ENCODE results near the gene STK32B.

STK32B gene

DNA sequence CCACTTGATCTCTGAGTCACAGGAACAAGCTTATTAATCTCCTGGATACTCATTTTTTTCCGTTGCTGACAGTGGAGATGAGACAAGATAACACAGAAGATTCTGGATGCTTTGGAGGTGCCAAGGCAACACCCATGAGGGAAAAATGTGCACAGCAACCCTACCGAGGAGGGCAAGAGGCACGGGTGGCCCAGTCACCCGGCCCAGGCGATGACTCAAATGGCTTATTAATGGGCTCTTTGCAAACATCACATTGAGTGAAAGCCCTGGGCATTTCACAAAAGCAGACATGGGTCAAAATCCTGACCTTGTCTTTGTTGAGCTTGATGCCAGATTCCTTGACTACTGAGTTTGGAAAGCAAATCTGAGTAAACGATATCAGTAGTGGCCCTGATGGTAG, 315.1 kb downstream of the STK32B start:
- DNase-seq: no peak

DNA sequence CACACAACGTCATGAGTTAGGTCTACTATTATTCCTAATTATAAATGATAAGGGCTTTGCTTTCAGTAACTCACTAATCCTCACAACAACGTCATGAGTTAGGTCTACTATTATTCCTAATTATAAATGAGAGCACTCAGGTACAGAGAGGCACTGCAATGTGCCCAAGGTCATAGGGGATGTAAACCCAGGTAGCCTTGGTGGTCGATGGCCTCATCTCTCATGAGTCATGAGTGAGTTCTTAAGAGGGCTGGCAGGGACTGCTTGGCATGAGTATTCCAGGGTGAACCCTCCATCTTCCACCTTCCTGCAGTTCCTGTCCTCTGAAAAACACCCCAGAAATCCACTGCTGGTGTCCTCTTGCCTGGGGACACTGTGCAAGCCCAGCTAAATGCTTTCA, 317.1 kb downstream of the STK32B start:
- DNase-seq: no peak

DNA sequence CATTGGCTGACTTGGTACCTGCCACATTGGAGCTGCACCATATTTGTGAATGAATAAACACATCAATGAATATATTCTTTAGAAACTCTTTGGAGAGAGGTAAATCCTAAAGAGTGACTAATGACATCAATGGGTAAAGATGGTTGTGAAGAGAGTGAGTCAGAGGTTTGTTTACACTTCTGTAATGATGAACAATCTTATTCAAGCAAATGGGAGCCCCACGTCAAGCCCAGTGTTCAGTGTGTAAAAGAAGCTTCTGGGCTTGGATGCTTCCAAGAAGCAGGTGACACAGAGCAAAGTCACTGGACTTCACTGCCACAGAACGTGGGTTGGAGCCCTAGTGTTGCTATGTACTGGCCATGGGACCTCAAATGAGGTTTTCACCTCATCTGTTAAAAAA, 319.0 kb downstream of the STK32B start:
- DNase-seq: no peak

DNA sequence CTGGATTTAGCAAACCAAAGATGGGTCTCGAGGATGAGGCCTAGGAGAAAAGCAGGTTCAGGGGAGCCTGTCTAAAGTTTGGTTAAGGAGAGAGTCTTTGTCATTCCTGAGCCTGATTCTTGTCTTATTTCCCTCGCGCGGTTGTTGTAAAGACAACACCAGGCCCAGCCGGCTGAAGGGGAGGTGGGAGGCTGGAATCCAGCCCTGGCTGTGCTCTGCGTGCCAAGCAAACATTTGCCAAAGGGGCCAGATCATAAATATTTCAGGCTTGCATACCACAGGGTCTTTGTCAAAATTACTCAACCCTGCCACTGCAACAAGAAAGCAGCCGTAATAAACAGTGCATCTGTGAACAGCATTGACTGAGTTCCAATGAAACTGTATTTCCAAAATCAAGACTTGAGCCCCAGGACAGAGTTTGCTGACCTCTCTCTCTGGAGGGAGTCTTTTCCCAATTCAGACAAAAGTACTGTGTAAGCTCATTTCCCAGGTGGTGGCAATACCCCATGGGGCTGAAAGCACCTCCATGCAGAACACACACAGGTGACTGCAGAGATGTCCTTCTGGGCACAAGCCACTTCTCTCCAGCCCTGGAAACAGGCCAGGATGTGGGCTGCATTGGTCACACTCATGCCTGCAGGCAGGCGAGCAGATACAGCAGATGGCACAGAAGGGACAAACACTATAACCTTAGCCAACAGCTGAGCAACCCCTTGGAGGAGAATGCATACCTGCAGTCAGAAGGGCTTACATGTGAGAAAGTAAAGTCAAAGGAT, 320.3 kb downstream of the STK32B start:
- no peak for DNase-seq

DNA sequence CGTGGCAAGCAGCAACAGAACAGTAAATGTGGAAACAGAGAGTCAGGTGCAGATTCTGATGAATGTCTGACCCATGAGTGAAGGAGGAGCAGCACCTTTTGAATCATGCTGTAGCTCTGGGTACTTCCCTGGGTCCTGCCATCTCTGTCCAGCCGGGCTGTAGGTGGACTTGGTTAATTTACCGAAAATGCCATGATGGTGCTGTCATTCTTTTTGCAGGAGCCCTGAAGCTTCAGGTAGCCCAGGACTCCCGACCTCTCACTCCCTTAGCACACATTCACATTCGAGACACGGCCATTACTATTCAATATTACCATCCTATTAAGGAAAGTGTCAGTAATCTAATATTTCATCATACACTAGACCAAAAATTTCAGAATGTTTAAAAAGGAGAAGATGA, 320.9 kb downstream of the STK32B start:
- no peak for DNase-seq

DNA sequence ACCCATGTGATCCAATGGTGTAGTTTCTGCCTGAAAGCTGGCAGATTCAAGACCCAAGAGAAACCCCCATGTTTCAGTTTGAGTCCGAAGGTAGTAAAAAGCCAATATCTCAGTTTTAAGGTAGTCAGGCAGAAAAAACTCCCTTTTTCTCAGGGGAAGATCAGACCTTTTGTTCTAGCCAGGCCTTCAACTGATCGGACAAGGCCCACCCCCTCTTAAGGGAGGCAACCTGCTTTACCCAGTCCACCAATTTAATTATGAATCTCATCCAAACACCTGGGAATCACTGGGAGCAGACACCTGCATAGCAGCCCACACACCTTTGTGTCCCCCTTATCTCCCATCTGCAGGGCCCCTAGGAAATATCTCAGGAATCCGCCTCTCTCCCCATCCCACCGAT, 322.0 kb downstream of the STK32B start:
- DNase-seq: no peak

DNA sequence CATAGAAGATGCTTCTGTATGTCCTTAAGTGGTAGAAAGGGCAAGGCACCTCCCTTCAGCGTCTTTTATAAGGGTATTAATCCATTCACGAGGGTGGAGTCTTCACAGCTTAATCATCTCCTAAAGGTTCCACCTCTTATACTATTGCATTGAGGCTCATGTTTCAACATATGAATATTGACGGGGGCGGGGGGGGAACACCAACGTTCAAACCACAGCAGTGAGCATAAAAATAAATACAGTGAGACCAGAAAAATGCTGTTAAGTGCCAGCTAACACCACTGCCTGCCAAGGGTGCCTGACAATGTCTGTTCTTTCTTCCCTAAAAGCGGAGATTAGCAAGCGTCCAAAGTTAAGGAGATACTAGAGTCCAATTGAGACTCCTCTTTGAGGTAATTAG, 323.3 kb downstream of the STK32B start:
- DNase-seq: no peak

DNA sequence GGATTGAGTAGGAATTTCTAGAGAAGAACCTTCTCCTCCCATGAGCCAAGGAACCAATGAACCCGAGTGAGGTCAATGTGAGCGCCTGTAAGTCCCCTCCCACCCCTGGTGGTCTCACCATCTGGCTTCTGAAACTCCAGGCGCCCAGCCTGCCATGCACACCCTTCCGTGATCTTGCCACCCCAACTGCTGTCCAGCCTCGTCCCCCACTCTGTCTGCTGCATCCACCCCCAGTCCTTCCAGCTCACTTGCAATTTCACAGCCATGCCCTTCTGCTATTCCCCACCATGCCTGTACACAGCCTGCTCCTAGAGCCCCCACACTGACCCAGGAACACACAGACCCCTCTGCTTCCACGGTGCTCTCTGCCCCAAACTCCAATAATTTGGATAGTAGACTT, 323.7 kb downstream of the STK32B start:
- no peak for DNase-seq

DNA sequence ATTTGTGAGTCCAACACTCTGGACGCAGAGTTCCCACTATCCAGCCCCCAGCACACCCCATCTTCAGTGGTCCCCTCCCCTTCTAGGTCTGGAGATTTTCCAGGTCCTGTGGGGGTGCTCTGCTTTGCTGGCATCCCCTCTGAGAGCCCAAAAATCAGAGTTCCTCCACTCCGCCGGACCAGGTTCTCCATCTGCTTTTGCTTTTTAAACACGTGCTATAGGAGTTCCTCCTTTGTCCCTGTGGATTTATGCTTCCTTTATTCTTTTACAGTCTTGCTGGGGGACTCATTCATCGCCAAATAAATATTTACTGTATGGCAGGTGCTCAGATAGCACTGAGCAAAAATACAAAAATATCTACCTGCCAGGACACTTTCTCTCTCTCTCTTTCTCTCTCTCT, 324.7 kb downstream of the STK32B start:
- DNase-seq: no peak

DNA sequence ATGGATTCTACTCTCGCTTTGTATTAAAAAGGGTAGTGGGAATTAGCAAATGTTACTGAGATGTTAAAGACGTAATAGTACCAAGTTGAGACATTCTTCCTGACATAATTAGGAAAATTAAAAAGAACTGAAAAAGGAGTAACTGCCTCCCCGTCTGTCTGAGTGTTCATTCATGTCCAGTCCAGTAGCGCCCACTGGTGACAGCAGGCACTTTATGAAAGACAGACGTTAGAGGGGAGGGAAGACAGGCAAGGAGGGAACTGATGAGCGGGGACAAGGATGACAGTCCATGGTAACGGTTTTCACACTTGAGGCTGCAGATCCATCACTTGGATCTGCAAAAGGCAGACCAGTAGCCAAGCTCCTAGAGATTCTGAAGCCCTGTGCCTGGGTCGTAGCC, 326.7 kb downstream of the STK32B start:
- no peak for DNase-seq

DNA sequence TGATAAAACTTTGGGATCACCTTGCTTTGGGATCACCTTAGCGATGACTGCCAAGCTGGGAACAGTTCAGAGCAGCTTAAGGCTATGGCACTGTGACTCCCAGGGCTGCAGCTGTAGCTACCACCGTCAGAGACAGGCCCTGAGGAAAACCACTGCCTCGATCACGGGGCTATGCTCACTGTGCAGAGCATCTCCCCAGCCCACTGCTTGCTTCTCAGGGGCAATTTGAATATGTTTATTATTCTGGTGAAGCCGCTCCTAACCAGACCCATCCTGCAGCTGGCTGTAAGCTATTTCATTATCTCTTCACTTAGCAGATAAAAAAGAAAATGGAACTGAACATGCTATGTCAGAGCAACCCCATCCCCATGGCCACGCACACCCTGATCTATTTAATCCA, 328.6 kb downstream of the STK32B start:
- DNase-seq: no peak

DNA sequence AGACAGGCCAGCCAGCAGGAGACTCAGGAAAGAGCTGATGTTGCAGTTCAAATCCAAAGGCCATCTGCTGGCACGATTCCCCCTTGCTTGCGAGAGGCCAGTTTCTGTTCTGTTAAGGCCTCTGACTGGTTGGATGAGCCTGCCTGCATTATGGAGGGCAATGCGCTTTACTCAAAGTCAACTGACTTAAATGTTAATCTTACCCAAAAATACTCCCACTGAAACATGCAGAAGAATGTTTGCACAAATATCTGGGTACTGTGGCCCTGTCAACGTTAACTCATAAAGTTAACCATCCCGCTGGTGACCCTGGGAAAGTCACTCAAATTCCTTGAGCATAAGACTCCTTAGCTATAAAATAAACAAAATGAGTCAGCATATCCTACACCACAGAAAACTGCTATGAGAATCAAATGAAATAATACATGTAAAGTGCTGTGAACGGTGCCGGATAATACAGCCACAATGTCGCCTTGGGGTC, 330.7 kb downstream of the STK32B start:
- no peak for DNase-seq

DNA sequence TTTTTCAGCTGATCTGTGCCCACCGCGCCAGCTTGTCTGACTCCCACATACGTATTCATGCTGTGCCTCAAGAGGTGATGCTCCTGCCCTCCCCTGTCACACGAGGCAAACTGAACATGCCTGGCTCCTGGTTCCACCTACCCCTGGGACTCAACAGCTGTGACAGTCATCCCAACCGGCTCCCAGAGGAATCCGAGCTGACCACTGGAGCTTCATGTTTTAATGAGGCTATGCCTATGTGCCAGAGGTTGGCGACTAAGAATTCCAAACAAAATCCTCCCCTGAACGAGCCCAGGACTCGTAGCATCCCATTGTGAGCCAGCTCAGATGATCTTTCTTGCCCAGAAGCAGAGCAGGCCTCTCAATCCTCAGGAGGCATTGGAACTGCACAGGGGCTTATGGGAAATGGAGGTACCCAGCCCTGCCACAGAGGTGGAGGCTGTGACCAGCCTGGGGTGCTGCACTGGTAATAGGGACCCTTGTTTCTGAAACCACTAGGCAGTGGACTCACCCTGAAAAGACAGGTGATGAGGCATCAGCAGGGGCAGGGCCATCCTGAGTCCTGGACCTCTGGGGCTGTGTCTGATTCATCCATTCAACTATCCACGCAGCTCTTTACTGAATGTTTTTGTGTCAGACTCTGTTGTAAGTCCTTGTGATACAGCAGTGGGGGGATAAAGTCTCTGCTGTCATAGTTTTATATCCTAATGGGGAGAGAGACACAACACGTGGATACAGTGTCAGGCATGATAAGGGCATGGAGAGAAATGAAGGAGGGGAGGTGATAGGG, 332.1 kb downstream of the STK32B start:
- no peak for DNase-seq

DNA sequence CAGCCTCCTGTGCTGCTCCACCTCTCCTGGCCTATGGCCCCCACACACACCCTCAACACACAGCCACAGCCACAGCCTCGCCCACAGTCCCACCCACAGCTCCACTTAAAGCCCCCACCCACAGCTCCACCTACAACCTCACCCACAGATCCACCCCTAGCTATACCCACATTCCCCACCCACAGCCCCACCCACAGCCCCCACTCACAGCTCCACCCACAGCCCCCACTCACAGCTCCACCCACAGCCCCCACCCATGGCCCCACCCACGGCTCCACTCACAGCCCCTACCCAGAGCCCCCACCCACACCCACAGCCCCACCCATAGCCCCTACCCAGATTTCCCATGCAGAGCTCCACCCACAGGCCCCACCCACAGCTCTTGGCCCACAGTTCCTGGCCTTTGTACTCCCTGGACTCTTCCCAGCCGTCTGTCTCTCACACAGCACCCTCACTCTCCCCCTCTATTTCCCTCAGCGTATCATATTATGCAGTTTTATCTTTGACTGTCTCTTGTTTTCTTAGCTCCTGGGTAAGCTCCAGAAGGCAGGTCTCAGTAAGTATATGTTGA, 334.5 kb downstream of the STK32B start:
- DNase-seq: no peak

DNA sequence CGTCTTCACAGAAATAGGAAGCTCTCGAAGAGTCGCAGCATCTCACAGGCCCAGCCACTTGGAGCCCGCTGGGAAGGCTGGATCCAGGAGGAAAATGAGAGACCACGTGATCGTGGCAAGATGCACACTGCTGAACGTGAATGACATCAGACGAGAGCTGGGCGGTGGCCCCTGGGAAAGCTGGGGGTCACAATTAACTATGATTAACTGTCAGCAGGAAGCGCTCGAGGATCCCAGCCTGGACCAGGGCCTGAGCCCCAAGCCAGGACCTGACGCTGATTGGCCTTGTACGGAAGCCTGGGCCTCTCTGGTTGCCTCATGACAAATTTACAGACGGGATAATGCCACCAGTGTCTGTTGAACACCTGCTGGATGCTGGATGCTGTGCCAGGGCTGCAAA, 335.6 kb downstream of the STK32B start:
- no peak for DNase-seq

DNA sequence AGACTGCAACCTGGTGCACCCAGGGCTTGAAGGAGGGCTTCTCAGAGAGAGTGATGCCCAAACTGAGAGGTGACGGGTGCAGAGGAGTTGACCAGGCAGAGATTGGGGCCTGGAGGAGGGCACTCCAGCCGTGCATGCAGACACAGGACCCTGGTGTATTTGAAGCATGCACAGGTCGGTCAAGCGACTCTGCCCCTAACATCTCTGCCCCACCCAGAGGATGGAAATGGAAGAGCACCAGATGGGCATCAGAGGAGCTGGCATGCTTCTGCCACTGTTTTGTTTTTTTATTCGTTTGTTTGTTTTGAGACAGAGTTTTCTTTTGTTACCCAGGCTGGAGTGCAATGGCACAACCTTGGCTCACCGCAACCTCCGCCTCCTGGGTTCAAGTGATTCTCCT, 336.2 kb downstream of the STK32B start:
- no peak for DNase-seq

DNA sequence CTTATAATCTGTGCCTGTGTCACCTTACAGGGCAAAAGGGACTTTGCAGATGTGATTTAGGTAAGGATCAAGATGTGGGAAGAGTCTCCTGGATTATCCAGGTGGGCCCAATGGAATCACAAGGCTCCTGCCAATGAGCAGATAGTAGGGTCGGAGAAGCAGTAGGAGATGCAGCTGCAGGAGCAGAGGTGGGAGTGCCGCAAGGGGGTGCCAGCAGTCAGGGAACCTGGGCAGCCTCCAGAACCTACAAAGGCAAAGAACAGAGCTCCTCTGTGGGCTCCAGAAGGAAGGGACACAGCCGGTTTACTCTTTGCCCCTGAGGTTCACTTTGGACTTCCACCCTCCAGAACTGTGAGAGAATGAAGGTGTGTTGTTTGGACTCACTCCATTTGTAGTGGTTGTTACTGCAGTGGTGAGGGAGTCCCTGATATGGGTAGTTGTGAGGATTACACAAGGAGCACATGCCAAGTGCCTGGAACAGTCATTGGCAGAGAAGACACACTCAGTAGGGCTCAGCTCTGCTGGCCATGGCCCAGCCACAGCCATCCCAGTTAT, 338.6 kb downstream of the STK32B start:
- DNase-seq: no peak

DNA sequence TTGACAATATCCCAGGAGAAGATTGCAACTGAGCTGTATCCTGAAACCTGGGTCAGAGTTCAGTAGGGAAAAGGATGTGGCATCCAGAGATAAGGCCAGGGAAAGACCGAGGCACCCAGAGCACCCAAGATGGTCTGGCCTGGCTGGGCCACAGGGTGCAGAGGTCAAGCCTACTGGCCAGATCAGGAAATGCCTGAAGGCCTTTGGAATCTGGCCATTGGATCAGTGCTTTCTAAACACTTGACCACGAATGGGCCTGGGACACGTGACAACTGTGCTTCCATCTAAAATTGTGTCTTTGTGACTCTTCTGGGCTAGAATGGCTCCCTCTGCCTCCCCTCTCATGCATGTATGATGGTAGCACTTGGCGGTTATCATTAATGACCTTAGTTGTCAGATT, 340.2 kb downstream of the STK32B start:
- DNase-seq: no peak

DNA sequence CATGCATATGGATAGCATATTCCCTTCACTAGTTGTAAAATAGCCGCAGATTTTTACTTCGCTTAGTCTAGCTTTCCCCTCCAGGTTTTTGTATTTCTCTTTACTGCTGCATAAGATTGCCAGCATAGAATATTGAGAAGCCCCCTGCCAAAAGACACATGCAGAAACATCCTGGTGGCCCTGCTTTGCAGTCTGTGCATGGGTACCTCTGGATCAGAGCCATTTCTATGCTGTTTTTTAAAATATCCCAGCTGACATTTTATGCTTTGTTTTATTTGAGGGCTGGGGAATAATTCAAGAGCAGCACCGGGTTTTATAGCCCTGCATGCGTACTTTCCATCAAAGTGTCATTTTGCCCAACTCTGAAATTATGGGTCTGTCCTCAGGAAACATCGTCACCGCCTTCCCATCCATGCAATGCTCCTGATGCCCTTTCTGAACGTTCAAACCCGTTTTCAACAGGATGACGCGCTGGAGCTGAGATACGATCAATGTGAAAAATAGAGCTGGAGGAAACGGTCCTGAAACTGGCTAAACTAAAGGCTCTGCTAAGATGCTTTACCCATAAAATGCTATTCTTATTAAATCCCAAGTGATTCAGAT, 342.7 kb downstream of the STK32B start:
- DNase-seq: no peak

DNA sequence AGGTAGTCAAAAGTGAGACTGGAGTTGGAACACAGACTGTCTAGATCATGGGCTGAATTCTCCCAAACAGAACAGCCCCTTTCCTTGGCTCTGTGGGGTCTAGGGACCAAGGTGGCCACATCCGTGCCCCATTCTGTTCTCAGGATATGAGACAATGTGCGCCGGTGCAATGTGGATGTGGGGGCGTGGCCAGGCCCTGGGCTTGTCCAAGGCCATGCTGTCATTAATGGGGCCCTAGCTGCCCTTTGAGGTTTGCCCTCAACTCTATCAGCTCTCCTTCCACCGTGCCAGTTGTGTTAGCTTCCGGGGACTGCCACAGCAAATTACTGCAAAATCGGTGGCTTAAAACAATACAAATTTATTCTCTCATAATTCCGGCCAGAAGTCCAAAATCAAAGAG, 344.5 kb downstream of the STK32B start:
- DNase-seq: no peak

DNA sequence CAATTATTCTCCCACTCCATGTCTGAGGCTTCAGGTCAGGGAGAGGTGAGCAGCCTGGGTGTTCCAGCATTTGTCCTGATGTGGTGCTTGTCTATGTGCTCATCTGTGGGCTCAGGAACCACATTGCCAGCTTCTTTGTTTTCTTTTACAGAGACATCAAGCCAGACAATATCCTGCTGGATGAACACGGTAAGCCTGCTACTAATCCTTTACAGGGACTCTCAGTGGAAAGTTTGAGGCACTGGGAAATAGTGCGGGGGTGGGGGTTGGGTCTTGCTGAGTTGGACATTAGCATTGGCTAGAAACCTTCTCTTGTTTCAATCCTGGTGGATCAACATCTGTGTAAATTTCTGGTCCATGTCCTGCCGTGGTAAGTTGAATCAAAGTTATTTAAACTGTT, 346.8 kb downstream of the STK32B start:
- no peak for DNase-seq

DNA sequence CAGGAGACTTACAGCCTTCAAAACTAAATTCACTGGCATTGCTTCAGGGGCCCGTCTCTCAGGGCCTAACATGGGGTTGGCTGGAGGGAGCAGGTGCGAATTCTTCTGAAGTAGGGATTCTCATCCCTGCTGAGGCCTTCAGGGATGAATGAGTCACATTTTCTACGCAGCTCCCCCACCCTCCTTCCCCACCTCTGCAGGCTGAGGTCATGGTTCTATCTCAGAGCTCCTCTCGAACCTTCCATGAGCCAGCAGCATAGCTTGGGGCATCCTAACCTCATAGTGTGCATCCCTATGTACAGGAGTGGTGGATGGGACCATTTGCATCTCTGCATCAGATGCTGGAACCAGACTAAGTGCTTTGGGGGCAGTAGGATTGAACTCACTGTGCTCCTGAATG, 347.8 kb downstream of the STK32B start:
- DNase-seq: no peak

DNA sequence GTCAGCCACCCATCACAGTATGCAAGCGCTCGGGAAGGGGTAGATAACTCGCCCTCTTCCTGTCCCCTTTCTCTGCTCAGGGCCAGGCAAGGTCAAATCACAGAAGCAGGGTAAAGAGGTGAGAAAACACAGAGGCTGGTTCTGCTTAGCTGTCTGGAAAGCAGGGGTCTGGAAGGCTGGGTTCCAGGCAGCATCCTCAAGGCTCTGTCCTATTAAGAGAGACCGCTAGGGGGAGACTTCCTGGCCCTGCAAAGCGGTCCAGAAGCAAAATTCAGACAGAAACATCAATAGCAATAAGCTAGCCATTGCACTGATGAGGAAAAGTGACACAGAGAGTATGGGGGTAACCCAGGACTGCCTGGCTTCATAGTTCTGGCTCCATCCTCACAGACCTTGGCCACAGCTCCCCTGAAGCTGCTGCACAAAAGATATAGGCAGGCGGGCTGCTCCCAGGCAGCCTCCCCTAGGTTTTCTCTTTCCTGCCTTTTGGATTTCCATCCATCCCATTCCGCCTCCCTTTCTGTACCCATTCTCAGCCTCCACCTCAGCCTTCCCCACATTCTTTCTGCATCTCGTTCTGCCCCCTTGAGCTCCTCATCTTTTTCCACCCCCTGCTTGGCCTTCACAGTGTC, 348.6 kb downstream of the STK32B start:
- DNase-seq: no peak

Data from activated gamma-delta T cell (primary cell).